Transverse colon (tissue), 4 donors: ENCODE data around the gene SLC25A43. TPM values are rescaled to one million over a fixed set of nuclear protein-coding genes. Genes with fewer than 3 reads are reported as not detected.

Source experiments
- DNase-seq: peaks from one replicate; pipeline ENCODE4 v3.0.0-alpha.2; 2019
- H3K27ac ChIP-seq, 4 donors: fragments of 200-600 bp; sonication (generic); 2 replicates each; pipeline ENCODE4 v1.5.1; 2016 to 2018; ENCODE audit warnings: inconsistent platforms in 4 of 4
- H3K27me3 ChIP-seq: fragments of 200-600 bp; sonication (generic); 2 replicates; pipeline ENCODE4 v1.5.1; 2017; ENCODE audit warnings: inconsistent platforms
- H3K36me3 ChIP-seq, 4 donors: fragments of 200-600 bp; sonication (generic); 2 replicates each; pipeline ENCODE4 v1.5.1; 2017 to 2019; ENCODE audit warnings: inconsistent platforms in 4 of 4
- H3K4me1 ChIP-seq, 4 donors: fragments of 200-600 bp; sonication (generic); 2 replicates each; pipeline ENCODE4 v1.5.1; 2017 to 2020; ENCODE audit warnings: inconsistent platforms in 4 of 4
- H3K4me3 ChIP-seq, 4 donors: fragments of 200-600 bp; sonication (generic); 1 replicate in 1 of 4; 2 replicates in 3 of 4; pipeline versions ENCODE4 v1.5.1 to v1.6.1; 2017 to 2019; ENCODE audit warnings: inconsistent platforms in 4 of 4
- H3K9me3 ChIP-seq, 2 donors: fragments of 200-600 bp; sonication (generic); 2 replicates each; pipeline ENCODE4 v1.5.1; 2017 to 2019; ENCODE audit warnings: inconsistent platforms in 2 of 2
- EP300 ChIP-seq: sonication (generic); formaldehyde crosslinking; IDR thresholded peaks from one replicate; pipeline ENCODE4 v1.6.1; 2017; ENCODE audit warnings: antibody characterized with exemption, low read depth
- POLR2A ChIP-seq: fragments of 450-650 bp; IDR thresholded peaks from one replicate; pipeline ENCODE4 v1.6.1; 2016; ENCODE audit warnings: antibody characterized with exemption, mild to moderate bottlenecking, moderate library complexity
- POLR2AphosphoS5 ChIP-seq, 3 donors: sonication (generic); formaldehyde crosslinking; IDR thresholded peaks; one replicate each; pipeline ENCODE4 v1.6.1; 2016; ENCODE audit warnings: antibody characterized with exemption in 3 of 3
- WGBS, 2 donors: methylation state at CpG; one replicate each; pipeline ENCODE4 v1.1.5; 2018; ENCODE audit warnings: low coverage in 1 of 2; 5-methylcytosine and 5-hydroxymethylcytosine counted together
- in situ Hi-C, 4 donors: fragments of 200-750 bp; cut with MboI; loops; one replicate each; pipeline versions ENCODE4 v1.15.0 to v1.15.1; 2017; ENCODE audit warnings: low sequenced_read_pairs in 3 of 4, low pct_ligation_motif_present in 1 of 4, low pct_unique_long_range_greater_than_20kb in 1 of 4
- intact Hi-C: fragments of 100-400 bp; cut with DNase I; formaldehyde crosslinking; loops from one replicate; pipeline ENCODE4 v1.15.1; 2023; ENCODE audit warnings: low total_unique reads
- total RNA-seq, 4 donors: library from RNA; depleted of rRNA; stranded (reverse); fragments of >200 nt; gene quantifications; one replicate each; pipeline ENCODE4 v1.1.0, GENCODE V29; 2016
- TF ChIP-seq, protein P1 (sequence below), 5 experiments: fragments of 200-600 bp in 3 of 5; fragments of 450-650 bp in 2 of 5; sonication (generic) in 3 of 5; IDR thresholded peaks; 1 replicate in 2 of 5; 2 replicates in 3 of 5; pipeline ENCODE4 v1.5.1; 2016 to 2017; ENCODE audit warnings: antibody characterized with exemption in 5 of 5, inconsistent platforms in 3 of 5, mild to moderate bottlenecking in 2 of 5, moderate library complexity in 1 of 5

The SLC25A43 gene
- total RNA-seq, 4 donors from 2014 or later = 23.3 to 46.4 (median 43.4) TPM

DNA sequence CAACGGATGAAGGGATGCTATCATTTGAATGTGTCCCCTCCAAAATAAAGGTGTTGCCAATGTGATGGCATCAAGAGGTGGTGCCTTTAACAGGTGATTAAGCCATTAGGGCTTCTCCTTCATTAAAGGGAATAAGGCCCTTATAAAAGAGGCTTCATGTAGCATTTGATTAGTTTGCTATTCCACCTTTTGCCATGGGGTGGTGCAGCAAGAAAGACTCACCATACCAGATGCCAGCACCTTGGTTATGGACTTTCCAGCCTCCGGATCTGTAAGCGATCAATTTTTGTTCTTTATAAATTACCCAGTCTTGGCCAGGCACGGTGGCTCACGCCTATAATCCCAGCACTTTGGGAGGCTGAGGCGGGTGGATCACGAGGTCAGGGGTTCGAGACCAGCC, 7.9 kb upstream of the SLC25A43 start:
- H3K27ac ChIP-seq = no peak overlapping the region
- H3K4me3 ChIP-seq = no peak overlapping the region
- intact Hi-C loops (no loop called here), in situ Hi-C loops (no loop called here)
- H3K27me3 ChIP-seq = no peaks in the 10 kb centered on the region
- H3K4me1 ChIP-seq = peaks cover 0 to 4% (median 0%) of the 10 kb centered on the region in 4 donors
- TF ChIP-seq, protein P1, sequence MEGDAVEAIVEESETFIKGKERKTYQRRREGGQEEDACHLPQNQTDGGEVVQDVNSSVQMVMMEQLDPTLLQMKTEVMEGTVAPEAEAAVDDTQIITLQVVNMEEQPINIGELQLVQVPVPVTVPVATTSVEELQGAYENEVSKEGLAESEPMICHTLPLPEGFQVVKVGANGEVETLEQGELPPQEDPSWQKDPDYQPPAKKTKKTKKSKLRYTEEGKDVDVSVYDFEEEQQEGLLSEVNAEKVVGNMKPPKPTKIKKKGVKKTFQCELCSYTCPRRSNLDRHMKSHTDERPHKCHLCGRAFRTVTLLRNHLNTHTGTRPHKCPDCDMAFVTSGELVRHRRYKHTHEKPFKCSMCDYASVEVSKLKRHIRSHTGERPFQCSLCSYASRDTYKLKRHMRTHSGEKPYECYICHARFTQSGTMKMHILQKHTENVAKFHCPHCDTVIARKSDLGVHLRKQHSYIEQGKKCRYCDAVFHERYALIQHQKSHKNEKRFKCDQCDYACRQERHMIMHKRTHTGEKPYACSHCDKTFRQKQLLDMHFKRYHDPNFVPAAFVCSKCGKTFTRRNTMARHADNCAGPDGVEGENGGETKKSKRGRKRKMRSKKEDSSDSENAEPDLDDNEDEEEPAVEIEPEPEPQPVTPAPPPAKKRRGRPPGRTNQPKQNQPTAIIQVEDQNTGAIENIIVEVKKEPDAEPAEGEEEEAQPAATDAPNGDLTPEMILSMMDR (IDR thresholded peaks at IDR 0.05) = peak in 4 of 5 experiments; percentile 25 to 50 (median 29)
- TF ChIP-seq POLR2AphosphoS5 (IDR thresholded peaks at IDR 0.05) (no peak), POLR2A (no peak)
- WGBS, 2 donors = 70% methylated on average over 8 of the region's 8 CpGs; no CpG with 5 or more reads in 1 of the 2 donors
- peak; percentile 31 for DNase-seq
- H3K9me3 ChIP-seq = no peaks in the 10 kb centered on the region
- no peaks in the 10 kb centered on the region for H3K36me3 ChIP-seq

DNA sequence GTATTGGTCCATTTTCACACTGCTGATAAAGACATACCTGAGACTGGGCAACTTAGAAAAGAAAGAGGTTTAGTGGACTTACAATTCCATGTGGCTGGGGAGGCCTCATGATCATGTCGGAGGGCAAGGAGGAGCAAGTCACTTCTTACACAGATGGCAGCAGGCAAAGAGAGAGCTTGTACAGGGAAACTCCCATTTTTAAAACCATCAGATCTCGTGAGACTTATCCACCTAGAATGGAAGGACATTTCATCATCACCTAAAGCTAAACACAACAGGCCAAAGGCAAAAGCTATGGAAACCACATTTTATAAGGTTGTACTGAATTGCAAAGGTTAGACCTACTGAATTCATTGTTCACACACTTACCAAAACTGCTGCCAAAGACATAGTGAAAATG, 6.0 kb upstream of the SLC25A43 start:
- no peak for DNase-seq
- Histone ChIP-seq H3K9me3 (no peaks in the 10 kb centered on the region), H3K4me1 (peaks cover 0 to 4% (median under 1%) of the 10 kb centered on the region in 4 donors), H3K27me3 (no peaks in the 10 kb centered on the region), H3K27ac (no peak overlapping the region), H3K4me3 (no peak overlapping the region), H3K36me3 (no peaks in the 10 kb centered on the region)
- TF ChIP-seq, protein P1 (IDR thresholded peaks at IDR 0.05) = no peak
- TF ChIP-seq POLR2AphosphoS5 (IDR thresholded peaks at IDR 0.05) = no peak
- no peak for TF ChIP-seq EP300
- TF ChIP-seq POLR2A = no peak
- intact Hi-C loops = no loop called here
- in situ Hi-C loops = no loop called here
- 80 to 84% methylated on average over 1 to 2 of the region's 2 CpGs for WGBS, 2 donors

DNA sequence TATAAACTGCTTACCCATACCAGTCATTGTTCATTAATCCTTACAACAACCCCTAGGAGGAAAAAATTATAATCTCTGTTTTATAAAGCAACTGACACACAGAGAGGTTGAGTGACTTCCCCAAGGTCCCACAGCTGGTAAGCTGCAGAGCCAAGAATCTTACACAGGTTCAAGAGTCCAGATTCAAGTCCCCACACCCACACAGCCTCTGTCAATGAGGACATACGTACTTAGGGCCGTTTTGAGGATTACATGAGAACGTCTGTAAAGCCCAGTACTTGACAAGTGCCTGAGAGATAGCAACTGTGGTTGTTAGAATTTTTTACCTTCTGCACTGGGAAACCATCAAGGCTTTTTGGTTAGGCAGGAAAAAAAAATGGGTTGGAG, 556 bp upstream of the SLC25A43 start:
- Histone ChIP-seq H3K9me3 (no peaks in the 10 kb centered on the region), H3K27me3 (no peaks in the 10 kb centered on the region), H3K36me3 (no peaks in the 10 kb centered on the region), H3K4me3 (peak overlapping the region in 3 of 4 donors; percentile 62 to 76 (median 68)), H3K27ac (peak overlapping the region; percentile 89 to 94 (median 91)), H3K4me1 (peaks cover 0 to 18% (median 6%) of the 10 kb centered on the region in 4 donors)
- TF ChIP-seq POLR2AphosphoS5 (IDR thresholded peaks at IDR 0.05) = no peak
- TF ChIP-seq, protein P1 (IDR thresholded peaks at IDR 0.05) = no peak
- no peak for TF ChIP-seq EP300
- no peak for TF ChIP-seq POLR2A
- intact Hi-C loops = no loop called here
- peak; percentile 38 for DNase-seq
- in situ Hi-C loops = no loop called here
- WGBS, 2 donors = 21% methylated on average over 3 of the region's 3 CpGs; no CpG with 5 or more reads in 1 of the 2 donors

DNA sequence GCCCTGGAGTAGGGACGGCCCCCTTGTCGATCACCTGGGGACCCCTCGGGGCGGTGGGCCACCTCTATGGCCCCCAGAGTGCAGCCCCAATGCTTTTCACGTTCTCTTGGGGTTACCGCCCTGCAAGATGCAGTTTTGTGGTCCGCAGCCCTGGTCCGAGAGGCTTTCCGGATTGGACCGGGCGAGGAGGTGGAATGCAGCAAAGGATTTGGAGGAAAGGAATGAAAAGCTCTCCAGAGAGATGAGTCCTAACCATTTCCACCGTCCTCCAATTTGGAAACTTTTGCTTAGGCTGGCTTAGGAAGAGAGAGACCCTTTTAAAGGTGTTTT, 601 bp downstream of the SLC25A43 start:
- intact Hi-C loops = no loop called here
- peaks cover 0 to 18% (median 6%) of the 10 kb centered on the region in 4 donors for H3K4me1 ChIP-seq
- H3K27ac ChIP-seq = peak overlapping the region; percentile 89 to 94 (median 91)
- no peaks in the 10 kb centered on the region for H3K36me3 ChIP-seq
- in situ Hi-C loops = no loop called here
- H3K9me3 ChIP-seq = no peaks in the 10 kb centered on the region
- no peaks in the 10 kb centered on the region for H3K27me3 ChIP-seq
- peak overlapping the region; percentile 62 to 76 (median 71) for H3K4me3 ChIP-seq
- no peak for TF ChIP-seq EP300
- TF ChIP-seq, protein P1 (IDR thresholded peaks at IDR 0.05) = no peak
- TF ChIP-seq POLR2A = no peak
- TF ChIP-seq POLR2AphosphoS5 (IDR thresholded peaks at IDR 0.05) = no peak
- no peak for DNase-seq
- WGBS, 2 donors = 12% methylated on average over 12 of the region's 12 CpGs; no CpG with 5 or more reads in 1 of the 2 donors
